Measurements from ENCODE around the gene ZBTB45. TPM values are rescaled to one million over a fixed set of nuclear protein-coding genes. Genes with fewer than 3 reads are reported as not detected.

Gene ZBTB45
- total and polyA plus RNA-seq, 9 of the 15 experiments (the other 6 are each of a cell fraction or from before 2014, with no cell fraction given): 0.08 to 16.1 (median 1.8) TPM

- TF ChIP-seq ZNF740 (CRISPR knock-in tag; IDR thresholded peaks at IDR 0.05) (peak; percentile 73; the same call in 1 of the 2 replicates), ZNF740 (tag; IDR thresholded peaks at IDR 0.05) (no peak), NFE2L1 (tag; IDR thresholded peaks at IDR 0.05; ENCODE audit: borderline replicate concordance, low read depth) (no peak), MAFF (IDR thresholded peaks at IDR 0.05; ENCODE audit: low read length) (no peak), CBX3 (IDR thresholded peaks at IDR 0.05; ENCODE audit: borderline replicate concordance in 1 of 2, low read length in 2 of 2) (no peak), SRF (CRISPR knock-in tag; IDR thresholded peaks at IDR 0.05) (peak; percentile 10 to 33; a peak in 2 of 4 replicates), NFIX (CRISPR knock-in tag; IDR thresholded peaks at IDR 0.05; ENCODE audit: low read depth) (no peak), HDAC2 (IDR thresholded peaks at IDR 0.05) (no peak), MCM3 (IDR thresholded peaks at IDR 0.05) (no peak), KDM4B (IDR thresholded peaks at IDR 0.05; ENCODE audit: borderline replicate concordance in 2 of 2, low read depth in 1 of 2) (peak in 1 of 2 experiments; percentile 96; a peak in 1 of 4 replicates), SMARCE1 (IDR thresholded peaks at IDR 0.05) (no peak), ZC3H4 (CRISPR knock-in tag; IDR thresholded peaks at IDR 0.05; ENCODE audit: borderline replicate concordance) (no peak), ZNF408 (CRISPR knock-in tag; IDR thresholded peaks at IDR 0.05; ENCODE audit: low read depth) (no peak), GATAD2B (IDR thresholded peaks at IDR 0.05; ENCODE audit: borderline replicate concordance) (no peak), EP400 (IDR thresholded peaks at IDR 0.05) (peak; percentile 88), RAD21 (CRISPR knock-in tag; conservative IDR thresholded peaks at IDR 0.05 in 1 of 2, IDR thresholded peaks at IDR 0.05 in 1 of 2) (peak in 1 of 2 experiments; percentile 13; a peak in 1 of 4 replicates), MTA2 (IDR thresholded peaks at IDR 0.05; ENCODE audit: low read depth) (peak; percentile 51; the same call in 1 of the 2 replicates), PRMT5 (CRISPR knock-in tag; IDR thresholded peaks at IDR 0.05) (no peak), CBFA2T2 (conservative IDR thresholded peaks at IDR 0.05) (no peak), HMG20A (CRISPR knock-in tag; conservative IDR thresholded peaks at IDR 0.05) (no peak), ARID3B (CRISPR knock-in tag; IDR thresholded peaks at IDR 0.05; ENCODE audit: borderline replicate concordance) (no peak), STAT5B (CRISPR knock-in tag; IDR thresholded peaks at IDR 0.05) (no peak), HDAC3 (IDR thresholded peaks at IDR 0.05; ENCODE audit: borderline replicate concordance, partially characterized antibody) (no peak), PURB (CRISPR knock-in tag; IDR thresholded peaks at IDR 0.05; ENCODE audit: low read depth) (no peak), XRCC3 (IDR thresholded peaks at IDR 0.05) (no peak), ZNF507 (tag; conservative IDR thresholded peaks at IDR 0.05) (no peak)
Observed at GRCh38 chr19:58554494-58555368, 35.1 kb upstream of the ZBTB45 start, which contains the start of gene CHMP2A (continued).

Data from K562 (cell line).